GM19468 (cell line): ENCODE results near the gene LIMS2.

Experiments used
- ATAC-seq: cut with Tn5 transposase; IDR thresholded peaks from one replicate; pipeline ENCODE4 v1.9.1; 2021; ENCODE audit warnings: mild to moderate bottlenecking, moderate library complexity, moderate number of reproducible peaks; ENCODE audit not compliant: unreplicated experiment; ENCODE audit errors: extremely low read depth

The LIMS2 gene

GRCh38 chr2:127649100-127649611 lies 26.2 kb downstream of the LIMS2 start:
- no peak for ATAC-seq

DNA sequence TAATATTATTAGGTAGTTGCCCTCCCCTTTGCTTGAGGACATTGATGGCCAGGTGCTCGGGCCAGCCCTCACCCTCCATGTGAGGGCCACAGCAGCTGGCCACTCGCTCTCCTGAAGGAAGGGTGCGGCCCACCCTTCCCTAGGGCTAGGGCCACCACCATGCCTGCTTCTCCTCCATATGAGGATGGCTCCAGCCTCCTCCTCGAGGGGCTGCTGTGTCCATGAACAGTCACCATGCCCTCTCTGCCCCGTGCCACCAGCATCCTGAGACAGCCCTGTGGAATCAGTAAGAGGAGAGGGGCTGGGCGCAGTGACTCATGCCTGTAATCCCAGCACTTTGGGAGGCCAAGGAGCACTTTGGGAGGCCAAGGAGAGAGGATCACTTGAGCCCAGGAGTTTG lies 27.0 kb downstream of the LIMS2 start:
- ATAC-seq: no peak

GRCh38 chr2:127647242-127648190 lies 27.8 kb downstream of the LIMS2 start:
- ATAC-seq: no peak

GRCh38 chr2:127646487-127647241 lies 28.7 kb downstream of the LIMS2 start:
- no peak for ATAC-seq

GRCh38 chr2:127645395-127646291 lies 29.7 kb downstream of the LIMS2 start, which contains the start of gene GPR17:
Gene GPR17 (plus strand): TSS chr2:127646153. CDS start chr2:127650736, 4,583 bp downstream.
- no peak for ATAC-seq

DNA sequence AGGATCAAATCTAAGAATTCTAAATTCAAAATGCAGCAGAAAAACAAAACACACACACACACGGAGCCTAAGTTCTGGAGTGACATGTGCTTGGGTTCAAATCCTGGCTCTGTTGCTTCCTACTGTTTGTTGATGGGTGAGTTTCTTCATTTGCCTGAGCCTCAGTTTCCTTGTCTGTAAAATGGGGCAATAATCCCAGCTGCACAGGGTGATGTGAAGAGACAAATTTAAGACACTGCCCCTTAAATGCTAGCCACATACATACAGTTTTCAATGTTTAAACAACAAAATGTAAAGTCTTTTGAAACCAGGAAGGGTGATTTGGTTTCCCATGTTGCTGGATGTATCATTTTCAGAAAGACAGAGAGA lies 30.3 kb downstream of the LIMS2 start:
- no peak for ATAC-seq

- ATAC-seq: no peak
Measured at GRCh38 chr2:127644066-127645025, 31.0 kb downstream of the LIMS2 start.

DNA sequence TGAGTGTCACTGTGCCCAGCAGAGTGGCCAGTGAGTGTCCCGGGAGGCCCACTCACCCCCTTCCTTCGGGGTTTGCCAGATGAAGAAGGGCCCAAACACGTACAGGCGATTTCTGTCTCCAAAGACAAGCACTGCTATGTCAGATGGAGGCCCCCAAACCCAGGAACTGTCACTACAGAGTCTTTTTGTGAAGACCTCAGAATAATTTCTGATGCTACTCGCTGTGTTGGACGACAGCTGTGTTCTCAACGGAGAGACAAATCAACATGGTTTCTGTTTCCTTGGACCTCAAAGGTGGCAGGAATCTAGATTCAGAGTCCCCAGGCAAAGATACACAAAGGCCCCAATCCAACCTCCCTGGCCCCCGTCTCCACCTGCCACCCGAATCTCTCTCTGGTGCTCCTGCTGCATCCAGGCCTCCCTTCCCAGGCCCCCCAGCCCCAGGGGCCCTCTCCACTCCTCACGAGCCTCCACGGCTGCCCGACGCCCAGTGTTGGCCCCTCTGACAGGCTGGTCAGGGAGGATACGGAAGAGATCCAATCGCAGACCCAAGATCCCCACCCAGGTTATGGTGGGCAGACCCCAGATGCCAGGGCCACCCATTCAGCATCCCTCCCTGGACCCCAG lies 31.8 kb downstream of the LIMS2 start:
- no peak for ATAC-seq

DNA sequence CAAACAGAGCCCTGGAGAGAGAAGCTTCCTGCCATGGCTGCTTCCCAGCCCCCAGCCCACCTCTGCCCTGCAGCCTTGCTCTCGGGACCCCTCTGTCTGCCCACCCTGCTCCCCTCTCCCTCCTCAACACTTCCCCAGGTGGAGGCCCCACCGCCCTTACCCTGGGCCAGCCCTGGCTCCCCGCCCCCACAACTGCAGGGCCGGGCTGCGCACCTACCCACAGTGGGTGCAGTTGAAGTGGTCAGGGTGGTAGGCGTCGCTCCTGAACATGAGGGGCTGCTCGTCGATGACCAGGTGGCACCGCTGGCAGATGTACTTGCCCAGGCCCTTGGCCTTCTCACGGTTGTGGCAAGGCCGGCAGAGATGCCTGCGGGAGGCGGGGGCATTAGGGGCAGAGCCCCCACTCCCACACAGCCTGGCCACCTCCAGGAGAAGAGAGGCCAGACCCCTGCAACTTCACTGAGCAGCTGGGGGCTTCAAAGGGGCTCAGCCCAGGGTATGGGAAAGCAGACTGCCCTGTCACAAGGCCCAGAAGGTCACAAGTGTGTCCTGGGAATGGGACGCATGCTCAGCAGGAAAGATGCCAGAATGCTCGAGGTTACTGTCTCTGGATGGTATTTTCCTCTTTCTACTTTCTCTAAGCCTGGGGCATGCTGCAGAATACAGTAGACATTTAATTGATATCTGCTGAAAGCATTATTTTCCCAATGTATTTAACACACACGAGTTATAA lies 32.5 kb downstream of the LIMS2 start:
- no peak for ATAC-seq

DNA sequence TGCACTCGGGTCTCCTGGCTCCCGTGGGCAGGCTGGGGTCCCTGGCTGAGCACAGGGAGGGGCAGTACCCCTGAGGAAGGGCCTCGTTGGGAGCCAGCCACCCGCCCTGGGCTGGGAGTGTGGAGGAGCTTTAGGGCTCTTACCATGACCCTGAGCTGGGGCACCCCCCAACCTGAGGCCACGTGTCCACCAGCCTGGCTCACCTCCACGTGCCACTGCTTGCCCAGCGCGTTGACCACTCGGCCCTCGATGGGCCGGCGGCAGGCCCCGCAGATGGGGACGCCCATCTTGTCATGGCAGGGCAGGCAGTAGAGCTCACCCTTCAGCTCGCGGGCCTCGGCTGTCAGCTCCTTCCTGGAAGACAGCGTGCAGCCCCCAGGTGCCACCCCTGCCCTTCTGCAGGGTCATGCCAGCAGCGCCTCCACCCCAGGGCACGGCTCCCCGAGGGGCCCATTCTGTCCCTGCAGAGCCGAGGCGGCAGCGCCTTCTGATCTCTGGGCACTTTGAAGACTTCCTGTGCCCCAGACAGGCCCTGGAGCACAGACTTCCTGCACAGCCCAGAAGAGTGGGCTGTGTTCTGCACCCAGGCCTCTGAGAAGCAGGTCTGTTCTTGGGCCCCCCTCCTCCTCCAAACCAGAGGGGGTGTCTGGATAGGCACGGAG lies 33.4 kb downstream of the LIMS2 start:
- ATAC-seq: no peak

DNA sequence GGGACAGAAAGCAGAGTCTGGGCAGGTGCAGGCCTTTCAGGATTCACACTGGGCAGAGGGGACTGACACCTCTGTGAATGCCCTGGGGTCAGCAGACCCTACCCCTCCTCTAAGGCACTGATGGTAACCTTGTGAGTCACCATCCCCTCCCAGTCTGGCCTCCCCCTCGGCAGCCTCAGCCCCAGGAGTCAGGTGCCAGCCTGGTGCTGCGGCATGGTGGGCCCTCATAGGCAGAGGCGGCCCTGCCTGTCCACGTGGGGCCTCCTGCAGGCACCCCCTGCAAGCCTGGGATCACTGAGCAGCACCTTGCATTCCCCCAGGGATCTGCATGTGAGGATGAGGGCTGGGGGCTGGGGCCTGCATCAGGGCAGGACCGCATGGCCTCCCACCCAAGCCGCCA lies 34.2 kb downstream of the LIMS2 start:
- ATAC-seq: no peak

DNA sequence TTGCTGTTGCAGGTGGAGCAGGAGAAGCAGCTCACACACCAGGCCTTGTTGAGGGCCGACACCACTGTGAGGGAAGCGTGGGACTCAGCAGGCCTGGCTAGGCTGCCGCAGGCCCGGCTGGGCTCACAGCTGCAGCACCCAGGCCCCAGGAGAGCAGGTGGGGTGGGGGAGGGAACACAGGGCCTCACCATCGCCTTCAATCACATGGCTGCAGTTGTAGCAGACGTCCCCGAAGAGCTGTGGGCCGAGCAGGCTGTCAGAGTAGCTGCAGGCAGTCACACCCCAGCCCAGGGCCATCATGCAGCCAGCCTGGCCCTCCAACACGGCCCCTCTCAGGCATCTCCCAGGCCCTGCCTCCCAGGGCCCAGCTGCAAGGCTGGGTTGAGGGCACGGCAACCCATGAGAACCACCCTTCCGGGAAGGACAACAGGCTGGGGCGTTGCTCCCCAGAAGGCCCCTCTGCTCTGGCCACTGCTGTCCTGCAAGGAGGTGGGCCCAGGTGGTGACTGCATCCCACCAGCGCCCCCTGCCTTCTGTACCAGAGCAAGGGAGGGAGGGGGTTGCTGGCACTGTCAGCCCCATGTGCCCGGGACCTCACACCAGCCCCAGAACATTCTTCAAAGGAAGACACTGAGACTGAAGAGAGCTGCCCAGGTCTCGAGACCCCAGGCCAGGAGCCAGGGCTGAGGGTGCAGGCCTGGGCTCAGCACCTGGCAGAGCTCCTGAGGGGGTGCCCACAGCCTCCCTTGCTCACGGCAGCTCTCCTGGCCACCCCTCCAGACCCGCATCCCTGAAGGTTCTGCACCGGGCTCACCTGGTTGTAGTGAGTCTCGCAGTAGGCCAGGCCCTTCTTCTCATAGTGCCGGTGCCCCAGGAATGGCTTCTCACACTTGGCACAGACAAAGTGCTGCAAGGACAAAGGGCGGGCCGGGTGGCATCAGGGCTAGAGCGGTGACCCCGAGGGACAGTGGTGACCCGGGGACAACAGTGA lies 35.0 kb downstream of the LIMS2 start:
- ATAC-seq: no peak

- no peak for ATAC-seq
Measured at GRCh38 chr2:127639111-127639474, 36.2 kb downstream of the LIMS2 start.

GRCh38 chr2:127638361-127639110 lies 36.8 kb downstream of the LIMS2 start:
- ATAC-seq: no peak

DNA sequence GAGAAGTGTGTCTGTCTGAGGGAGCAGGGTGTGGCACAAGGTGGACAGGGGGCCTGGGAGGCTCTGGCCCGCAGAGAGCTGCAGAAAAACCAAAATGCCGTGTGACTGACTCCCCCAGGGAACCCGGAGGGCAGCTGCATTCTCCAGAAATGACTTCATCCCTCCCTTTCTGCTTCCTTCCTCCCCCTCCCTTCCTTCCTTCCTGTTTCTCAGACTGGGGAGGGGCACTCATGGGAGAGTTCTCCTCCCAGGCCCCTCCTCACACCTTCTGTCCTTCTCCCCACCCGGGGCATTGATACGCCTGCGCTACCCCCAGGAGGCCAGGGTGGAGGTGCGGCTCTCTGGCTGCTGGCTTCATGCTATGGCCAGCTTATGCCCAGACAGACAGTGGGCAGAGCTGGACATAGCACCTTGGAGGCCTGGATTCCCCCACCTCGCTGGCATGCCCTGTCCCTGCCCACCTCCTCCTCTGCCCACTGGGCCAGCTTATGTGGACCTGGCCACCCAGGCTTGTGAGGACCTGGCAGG lies 37.5 kb downstream of the LIMS2 start:
- no peak for ATAC-seq
